ENCODE measurements around the gene HACD1.
"Not testable (repeated sequence)": the region's sequence is repeated elsewhere in the genome, so short reads cannot be mapped to it uniquely, and the experiment has no call there.

HACD1 gene

GRCh38 chr10:17643339-17643754 is 26.2 kb upstream of the HACD1 start:
- no peak for DNase-seq (ENCODE audit: low spot score)

- DNase-seq (ENCODE audit: low spot score) = no peak
These were observed 23.2 kb upstream of the HACD1 start for GRCh38 chr10:17640331-17640816.

- DNase-seq (ENCODE audit: low spot score) = no peak
These were observed 20.7 kb upstream of the HACD1 start for GRCh38 chr10:17637869-17638268.

- DNase-seq (ENCODE audit: low spot score) = no peak
These were observed 16.2 kb upstream of the HACD1 start for GRCh38 chr10:17633353-17633752.

- not testable (repeated sequence) for DNase-seq (ENCODE audit: low spot score)
These were observed 15.4 kb upstream of the HACD1 start for GRCh38 chr10:17632590-17632989.

- DNase-seq (ENCODE audit: low spot score) = no peak
These were observed 9.5 kb upstream of the HACD1 start for GRCh38 chr10:17626656-17627055.

GRCh38 chr10:17624996-17625395 is 7.8 kb upstream of the HACD1 start:
- DNase-seq (ENCODE audit: low spot score) = no peak

- DNase-seq (ENCODE audit: low spot score) = no peak
These were observed 4.9 kb upstream of the HACD1 start for GRCh38 chr10:17622061-17622460.

- peak; percentile 40 for DNase-seq (ENCODE audit: low spot score)
These were observed 657 bp downstream of the HACD1 start for GRCh38 chr10:17616403-17617030.

- DNase-seq (ENCODE audit: low spot score) = no peak
These were observed 7.6 kb downstream of the HACD1 start for GRCh38 chr10:17609523-17610079.

GRCh38 chr10:17607603-17608332 is 9.4 kb downstream of the HACD1 start:
- peak; percentile 63 for DNase-seq (ENCODE audit: low spot score)

- DNase-seq (ENCODE audit: low spot score) = no peak
These were observed 10.1 kb downstream of the HACD1 start for GRCh38 chr10:17607060-17607459.

- no peak for DNase-seq (ENCODE audit: low spot score)
These were observed 10.6 kb downstream of the HACD1 start for GRCh38 chr10:17606547-17607040.

GRCh38 chr10:17605936-17606335 is 11.2 kb downstream of the HACD1 start:
- DNase-seq (ENCODE audit: low spot score) = no peak

GRCh38 chr10:17599089-17599488 is 18.1 kb downstream of the HACD1 start:
- DNase-seq (ENCODE audit: low spot score) = no peak

- DNase-seq (ENCODE audit: low spot score) = no peak
These were observed 19.8 kb downstream of the HACD1 start for GRCh38 chr10:17597386-17597785.

- DNase-seq (ENCODE audit: low spot score) = no peak
These were observed 26.1 kb downstream of the HACD1 start for GRCh38 chr10:17590969-17591645.

- DNase-seq (ENCODE audit: low spot score) = not testable (repeated sequence)
These were observed 27.9 kb downstream of the HACD1 start for GRCh38 chr10:17589316-17589715.

- DNase-seq (ENCODE audit: low spot score) = no peak
These were observed 28.8 kb downstream of the HACD1 start for GRCh38 chr10:17588420-17588819.

- DNase-seq (ENCODE audit: low spot score) = not testable (repeated sequence)
These were observed 29.9 kb downstream of the HACD1 start for GRCh38 chr10:17587321-17587720.

- DNase-seq (ENCODE audit: low spot score) = no peak
These were observed 30.3 kb downstream of the HACD1 start for GRCh38 chr10:17586821-17587234.

GRCh38 chr10:17585016-17585415 is 32.2 kb downstream of the HACD1 start:
- no peak for DNase-seq (ENCODE audit: low spot score)
